T-helper 9 cell (primary cell): ENCODE results near the gene CHKB.

Experiments used
- DNase-seq: peaks from one replicate; pipeline ENCODE4 v3.0.0-alpha.2; 2020

The CHKB gene

GRCh38 chr22:50529416-50529896, 53.2 kb downstream of the CHKB start:
- DNase-seq = no peak
